Neural progenitor cell (in vitro differentiated cells): ENCODE data around the gene ADA.

Source experiments
- CTCF ChIP-seq: fragments of 200-600 bp; sonication (generic); IDR thresholded peaks from 2 replicates; pipeline ENCODE4 v1.5.1; 2017; ENCODE audit warnings: antibody characterized with exemption, mild to moderate bottlenecking
- EZH2phosphoT487 ChIP-seq: fragments of 200-600 bp; sonication (generic); IDR thresholded peaks from 2 replicates; pipeline ENCODE4 v1.6.1; 2017; ENCODE audit warnings: antibody characterized with exemption

- TF ChIP-seq CTCF (no peak), EZH2phosphoT487 (no peak)
Measured at GRCh38 chr20:44610313-44610962, 41.1 kb downstream of the ADA start.
